ENCODE results near the gene FNBP1L.

The FNBP1L gene

GRCh38 chr1:93447481-93448291 lies at the start of gene FNBP1L:
Gene FNBP1L, plus strand, starts transcription at chr1:93448118. Its CDS starts 164 bp downstream, at chr1:93448282.
- peak; percentile 97 for DNase-seq

- DNase-seq: no peak
Observed at GRCh38 chr1:93399781-93400180, 48.1 kb upstream of the FNBP1L start.

- no peak for DNase-seq
Observed at GRCh38 chr1:93408203-93408602, 39.7 kb upstream of the FNBP1L start.

- DNase-seq: no peak
Observed at GRCh38 chr1:93411000-93411399, 36.9 kb upstream of the FNBP1L start.

GRCh38 chr1:93414749-93415148 lies 33.2 kb upstream of the FNBP1L start:
- no peak for DNase-seq

- DNase-seq: no peak
Observed at GRCh38 chr1:93415296-93415695, 32.6 kb upstream of the FNBP1L start.

- DNase-seq: no peak
Observed at GRCh38 chr1:93416183-93416582, 31.7 kb upstream of the FNBP1L start.

GRCh38 chr1:93419344-93419743 lies 28.6 kb upstream of the FNBP1L start:
- no peak for DNase-seq

GRCh38 chr1:93420400-93420799 lies 27.5 kb upstream of the FNBP1L start:
- no peak for DNase-seq

GRCh38 chr1:93426181-93426580 lies 21.7 kb upstream of the FNBP1L start:
- no peak for DNase-seq

- no peak for DNase-seq
Observed at GRCh38 chr1:93427656-93428055, 20.3 kb upstream of the FNBP1L start.

- no peak for DNase-seq
Observed at GRCh38 chr1:93433407-93433961, 14.4 kb upstream of the FNBP1L start.

- no peak for DNase-seq
Observed at GRCh38 chr1:93434088-93434487, 13.8 kb upstream of the FNBP1L start.

GRCh38 chr1:93434987-93435386 lies 12.9 kb upstream of the FNBP1L start:
- DNase-seq: no peak

- DNase-seq: no peak
Observed at GRCh38 chr1:93435443-93435842, 12.5 kb upstream of the FNBP1L start.

GRCh38 chr1:93436496-93436895 lies 11.4 kb upstream of the FNBP1L start:
- DNase-seq: no peak

GRCh38 chr1:93437976-93438605 lies 9.8 kb upstream of the FNBP1L start:
- DNase-seq: peak; percentile 29

GRCh38 chr1:93438716-93439115 lies 9.2 kb upstream of the FNBP1L start:
- no peak for DNase-seq

GRCh38 chr1:93440272-93440671 lies 7.6 kb upstream of the FNBP1L start:
- peak; percentile 24 for DNase-seq

- DNase-seq: no peak
Observed at GRCh38 chr1:93440706-93441105, 7.2 kb upstream of the FNBP1L start.

GRCh38 chr1:93441589-93441988 lies 6.3 kb upstream of the FNBP1L start:
- DNase-seq: no peak

- no peak for DNase-seq
Observed at GRCh38 chr1:93442008-93442666, 5.8 kb upstream of the FNBP1L start.

- DNase-seq: no peak
Observed at GRCh38 chr1:93442741-93443140, 5.2 kb upstream of the FNBP1L start.

- DNase-seq: no peak
Observed at GRCh38 chr1:93443454-93443853, 4.5 kb upstream of the FNBP1L start.

All from NCI-H510A (cell line).